WI38 (cell line): ENCODE measurements around the gene TENM4.
A peak's percentile ranks its signal among the peaks of the same experiment; 100 is the strongest.

Experiments
- H3K4me3 ChIP-seq: 2 replicates; pipeline ENCODE4 v1.5.1; 2011; ENCODE audit warnings: low read depth, mild to moderate bottlenecking, control low read depth, low read length
- TF ChIP-seq, protein P1 (sequence below): IDR thresholded peaks from 2 replicates; pipeline ENCODE4 v1.5.1; 2012; ENCODE audit warnings: low read depth, mild to moderate bottlenecking, control low read depth, low read length

Gene TENM4

DNA sequence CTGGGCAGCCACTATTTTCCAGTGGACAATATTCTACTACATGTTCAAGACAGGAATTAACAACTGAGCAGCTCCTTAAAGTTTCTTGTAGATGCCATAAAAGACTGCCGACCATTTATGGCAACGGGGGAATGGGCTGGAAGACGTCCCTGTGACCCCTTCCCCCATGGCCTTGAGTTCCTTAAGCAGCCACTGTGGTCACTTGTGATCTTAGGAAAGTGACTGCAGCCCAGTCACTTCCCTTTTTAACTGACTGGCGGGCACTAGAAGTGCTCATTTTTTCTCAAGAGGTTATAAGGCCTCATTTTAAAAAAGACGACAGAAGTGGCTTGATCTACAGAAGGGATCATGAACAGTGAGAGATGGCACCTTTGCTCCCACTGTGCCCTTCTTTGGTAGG lies 713.0 kb downstream of the TENM4 start:
- TF ChIP-seq, protein P1, sequence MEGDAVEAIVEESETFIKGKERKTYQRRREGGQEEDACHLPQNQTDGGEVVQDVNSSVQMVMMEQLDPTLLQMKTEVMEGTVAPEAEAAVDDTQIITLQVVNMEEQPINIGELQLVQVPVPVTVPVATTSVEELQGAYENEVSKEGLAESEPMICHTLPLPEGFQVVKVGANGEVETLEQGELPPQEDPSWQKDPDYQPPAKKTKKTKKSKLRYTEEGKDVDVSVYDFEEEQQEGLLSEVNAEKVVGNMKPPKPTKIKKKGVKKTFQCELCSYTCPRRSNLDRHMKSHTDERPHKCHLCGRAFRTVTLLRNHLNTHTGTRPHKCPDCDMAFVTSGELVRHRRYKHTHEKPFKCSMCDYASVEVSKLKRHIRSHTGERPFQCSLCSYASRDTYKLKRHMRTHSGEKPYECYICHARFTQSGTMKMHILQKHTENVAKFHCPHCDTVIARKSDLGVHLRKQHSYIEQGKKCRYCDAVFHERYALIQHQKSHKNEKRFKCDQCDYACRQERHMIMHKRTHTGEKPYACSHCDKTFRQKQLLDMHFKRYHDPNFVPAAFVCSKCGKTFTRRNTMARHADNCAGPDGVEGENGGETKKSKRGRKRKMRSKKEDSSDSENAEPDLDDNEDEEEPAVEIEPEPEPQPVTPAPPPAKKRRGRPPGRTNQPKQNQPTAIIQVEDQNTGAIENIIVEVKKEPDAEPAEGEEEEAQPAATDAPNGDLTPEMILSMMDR = no peak

DNA sequence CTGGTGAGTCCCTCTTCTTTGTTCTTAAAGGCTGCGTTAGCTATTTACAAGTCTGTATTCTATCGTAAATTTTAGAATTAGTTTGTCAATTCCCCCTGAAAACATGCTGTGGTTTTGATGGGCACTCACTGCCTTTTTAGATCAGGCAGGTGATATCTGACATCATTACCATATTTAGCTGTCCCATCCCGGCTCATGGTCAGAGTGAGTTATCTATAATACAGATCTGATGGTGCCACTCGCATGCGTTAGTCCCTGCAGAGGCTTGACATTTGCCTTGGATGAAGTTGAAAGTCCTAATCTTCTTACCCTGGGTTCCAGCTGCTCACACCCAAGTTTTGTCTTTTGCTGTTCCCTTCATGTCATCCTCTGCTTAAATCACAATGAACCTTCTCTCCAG lies 715.6 kb downstream of the TENM4 start:
- H3K4me3 ChIP-seq = no peak overlapping the region
- TF ChIP-seq, protein P1 = no peak

More for the DNA sequence above, 713.0 kb downstream of the TENM4 start:
- H3K4me3 ChIP-seq = no peak overlapping the region

DNA sequence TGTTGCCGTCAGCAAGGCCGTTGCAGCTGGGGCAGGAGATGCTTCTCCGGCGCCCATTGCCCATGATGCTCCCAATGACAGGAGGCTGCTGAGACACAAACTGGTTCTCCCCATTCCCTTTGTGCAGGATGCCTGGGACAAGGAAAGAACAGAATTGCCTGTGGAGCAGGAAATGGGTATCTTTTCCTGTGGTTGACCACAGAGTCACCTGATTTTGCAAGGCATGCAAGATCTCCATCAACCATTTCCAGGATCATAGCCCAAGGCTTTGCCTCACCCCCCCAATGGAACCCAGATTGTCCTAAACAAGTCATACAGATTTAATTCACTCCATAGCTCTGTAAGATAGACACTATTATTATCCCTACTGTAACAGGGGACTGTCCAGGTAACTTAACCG lies 718.0 kb downstream of the TENM4 start:
- no peak overlapping the region for H3K4me3 ChIP-seq
- TF ChIP-seq, protein P1 = no peak

DNA sequence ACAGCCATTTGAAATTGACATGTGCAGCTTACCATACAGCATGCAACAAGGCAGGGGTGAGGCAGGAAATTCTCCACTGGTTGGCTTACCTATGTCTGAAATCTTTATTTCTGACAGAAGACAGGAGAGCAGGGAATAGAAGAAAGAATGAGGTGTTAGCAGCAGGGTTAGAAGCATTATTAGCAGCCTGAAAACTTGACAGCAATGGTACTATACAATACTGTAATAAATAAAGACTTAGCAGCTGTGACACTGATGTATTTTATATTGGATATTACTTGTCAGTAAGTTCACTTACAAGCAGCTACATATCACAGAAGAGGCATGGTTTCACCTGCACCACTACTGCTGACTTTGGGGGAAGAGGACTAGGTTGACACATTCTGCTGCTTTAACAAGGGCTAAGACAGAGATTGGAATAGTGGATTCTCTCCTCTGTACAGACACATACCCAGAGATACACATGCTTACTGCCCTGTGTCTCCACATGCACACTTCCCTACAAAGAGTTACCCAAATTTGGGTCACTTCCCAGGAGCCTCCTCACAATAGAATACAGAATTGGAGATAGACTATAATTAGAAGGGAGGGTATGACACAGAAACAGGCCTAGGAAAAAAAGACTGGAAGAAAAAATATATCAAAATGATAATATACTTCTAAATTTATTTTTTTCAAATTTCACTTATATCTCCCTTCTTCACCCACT lies 720.4 kb downstream of the TENM4 start:
- H3K4me3 ChIP-seq = no peak overlapping the region
- TF ChIP-seq, protein P1 = no peak

DNA sequence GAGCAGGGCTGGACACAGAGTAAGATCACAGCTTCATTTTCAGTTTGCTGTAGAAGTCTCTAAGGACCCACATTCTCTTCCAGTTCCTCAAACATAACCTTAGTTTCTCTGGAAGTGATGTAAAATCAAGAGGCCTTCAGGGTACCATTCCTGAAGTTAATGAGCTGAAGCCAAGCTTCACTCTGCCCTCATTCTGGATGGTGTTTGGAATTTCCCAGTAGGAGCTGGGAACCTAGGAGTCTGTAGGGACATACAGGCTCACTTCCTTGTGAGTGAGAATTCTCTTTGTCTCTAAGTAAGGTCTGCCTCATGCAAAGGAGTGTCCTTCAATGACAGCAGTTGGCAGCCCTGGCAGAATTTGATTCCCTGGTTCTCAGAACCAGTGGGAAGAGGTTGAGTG lies 723.8 kb downstream of the TENM4 start:
- TF ChIP-seq, protein P1 = no peak
- H3K4me3 ChIP-seq = no peak overlapping the region

DNA sequence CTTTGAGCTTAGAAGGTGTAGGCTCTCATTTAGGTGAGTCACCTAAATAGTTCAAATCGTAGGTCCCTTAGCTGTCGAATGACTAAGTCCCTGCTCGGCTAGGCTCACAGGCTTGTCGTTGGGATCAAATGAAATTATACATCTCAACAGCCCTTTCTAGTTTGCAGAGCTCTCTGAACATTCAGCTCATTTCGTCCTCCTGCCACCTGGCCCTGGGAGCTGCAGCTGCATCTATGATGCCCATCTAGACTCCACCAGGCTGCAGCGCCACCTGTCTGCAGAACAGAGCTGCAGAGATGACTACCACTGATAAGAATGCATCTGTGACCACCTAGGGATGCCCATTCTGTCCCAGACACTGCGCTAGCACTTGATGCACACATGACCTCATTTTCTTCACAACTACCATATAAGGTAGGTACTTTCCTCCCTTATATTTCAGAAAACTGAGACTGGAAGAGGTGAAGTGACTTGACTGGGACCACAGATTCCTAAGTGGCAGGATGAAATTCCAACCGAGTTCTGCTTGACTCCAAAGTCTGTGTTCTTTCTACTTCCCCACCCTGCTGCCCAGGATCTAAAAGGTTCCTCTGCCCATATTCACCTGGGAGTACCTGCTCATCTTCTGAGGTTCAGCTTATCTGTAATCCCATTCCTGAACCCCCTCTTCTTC lies 725.1 kb downstream of the TENM4 start:
- TF ChIP-seq, protein P1 = peak; percentile 71
- no peak overlapping the region for H3K4me3 ChIP-seq

DNA sequence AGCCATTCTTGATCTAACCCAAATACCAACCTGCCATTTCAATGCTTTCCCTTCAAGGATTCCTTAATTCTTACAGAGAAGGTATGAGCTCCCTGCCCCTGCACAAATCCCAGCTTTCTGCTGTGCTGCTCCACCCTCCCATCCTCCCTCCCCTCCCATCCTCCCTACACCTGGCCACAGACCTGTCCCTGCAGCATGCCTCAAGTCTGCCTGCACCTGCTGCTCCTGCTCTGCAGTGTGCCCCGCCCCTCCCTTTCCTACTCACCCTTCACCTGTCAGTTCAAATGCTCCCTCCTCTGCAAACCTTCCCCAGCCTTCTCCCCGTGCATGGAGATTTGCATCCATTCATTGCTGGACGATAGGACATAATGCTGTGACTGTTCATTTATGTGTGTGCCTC lies 726.3 kb downstream of the TENM4 start:
- no peak overlapping the region for H3K4me3 ChIP-seq
- TF ChIP-seq, protein P1 = no peak
